BLaER1 treated with 17β-estradiol and CSF1 and Interleukin-3, amounts not matched to agents 10 nM and 100 nM (cell line): ENCODE results near the gene IL17D.

Experiments
- H3K27ac ChIP-seq, 11 experiments: shearing (Covaris generic); formaldehyde crosslinking; 2 replicates each; pipeline ENCODE4 v1.8.1; 2022
- H3K27me3 ChIP-seq, 11 experiments: shearing (Covaris generic); formaldehyde crosslinking; 2 replicates each; pipeline ENCODE4 v1.8.1; 2022
- H3K36me3 ChIP-seq, 11 experiments: shearing (Covaris generic); formaldehyde crosslinking; 2 replicates each; pipeline ENCODE4 v1.8.1; 2022
- H3K4me1 ChIP-seq, 10 experiments: shearing (Covaris generic); formaldehyde crosslinking; 2 replicates each; pipeline ENCODE4 v1.8.1; 2022
- H3K4me2 ChIP-seq, 11 experiments: shearing (Covaris generic); formaldehyde crosslinking; 2 replicates each; pipeline ENCODE4 v1.8.1; 2022
- H3K4me3 ChIP-seq, 10 experiments: shearing (Covaris generic); formaldehyde crosslinking; 2 replicates each; pipeline ENCODE4 v1.8.1; 2022
- H3K9ac ChIP-seq, 11 experiments: shearing (Covaris generic); formaldehyde crosslinking; 2 replicates each; pipeline ENCODE4 v1.8.1; 2022
- H3K9me3 ChIP-seq, 11 experiments: shearing (Covaris generic); formaldehyde crosslinking; replicated peaks in 1 of 11; 2 replicates each; pipeline ENCODE4 v1.8.1; 2022
- H4K20me1 ChIP-seq, 11 experiments: shearing (Covaris generic); formaldehyde crosslinking; 2 replicates each; pipeline ENCODE4 v1.8.1; 2022
- Cebpa-rat ChIP-seq, 11 experiments: shearing (Covaris generic); IDR thresholded peaks; 2 replicates each; pipeline ENCODE4 v1.8.1; 2022

IL17D gene

DNA sequence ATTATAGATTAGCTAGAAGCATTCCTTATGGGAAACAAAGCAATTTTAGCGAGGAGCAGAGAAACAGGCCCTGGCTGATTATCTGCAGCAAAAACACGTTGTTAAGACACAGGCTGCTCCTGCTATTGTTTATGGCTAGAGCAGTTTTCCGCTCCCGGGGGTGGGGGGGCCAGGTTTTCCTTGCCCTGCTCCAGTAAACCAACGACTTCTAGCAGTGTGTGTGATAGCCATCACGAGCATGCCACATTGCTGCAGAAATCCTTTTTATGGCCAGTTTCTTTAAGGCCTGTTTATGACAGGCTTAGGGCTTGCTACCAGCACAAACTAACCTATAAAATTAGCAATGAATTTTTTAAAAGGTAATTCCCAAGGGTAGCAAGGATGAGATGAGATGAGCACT lies 18.4 kb upstream of the IL17D start:
- no peaks in the 10 kb centered on the region for H4K20me1 ChIP-seq
- H3K4me3 ChIP-seq = no peak overlapping the region
- H3K27me3 ChIP-seq = no peaks in the 10 kb centered on the region
- H3K9ac ChIP-seq = no peak overlapping the region
- no peak overlapping the region for H3K27ac ChIP-seq
- no peaks in the 10 kb centered on the region for H3K4me1 ChIP-seq
- H3K36me3 ChIP-seq = peaks cover 0 to 4% (median 0%) of the 10 kb centered on the region in 11 experiments; a peak in 1 of 22 replicates
- H3K4me2 ChIP-seq = no peak overlapping the region
- no peak for TF ChIP-seq Cebpa-rat (IDR thresholded peaks at IDR 0.05)
- no peaks in the 10 kb centered on the region for H3K9me3 ChIP-seq

DNA sequence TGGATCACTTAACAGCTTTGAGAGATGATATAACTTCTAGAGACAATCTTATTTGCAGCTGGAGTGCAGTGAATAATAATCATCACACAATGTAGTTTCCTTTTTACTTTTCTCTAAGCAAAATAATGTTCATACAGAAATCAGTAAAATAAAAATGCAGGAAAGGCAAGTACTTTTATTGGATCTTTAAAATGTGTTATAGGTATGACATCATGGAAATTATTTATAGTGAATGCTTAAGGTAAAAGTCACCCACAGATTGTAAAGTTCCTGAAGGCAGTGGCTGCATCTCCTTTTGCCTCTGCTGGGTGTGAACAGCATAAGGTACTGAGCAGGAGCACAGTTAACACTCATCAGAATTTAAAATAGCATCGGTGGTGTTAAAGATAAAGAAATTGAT lies 17.3 kb upstream of the IL17D start:
- H3K27ac ChIP-seq = no peak overlapping the region
- no peak for TF ChIP-seq Cebpa-rat (IDR thresholded peaks at IDR 0.05)
- H3K4me2 ChIP-seq = no peak overlapping the region
- no peak overlapping the region for H3K4me3 ChIP-seq
- H3K9me3 ChIP-seq = no peaks in the 10 kb centered on the region
- H3K9ac ChIP-seq = no peak overlapping the region
- no peaks in the 10 kb centered on the region for H3K36me3 ChIP-seq
- H3K4me1 ChIP-seq = no peaks in the 10 kb centered on the region
- no peaks in the 10 kb centered on the region for H4K20me1 ChIP-seq
- H3K27me3 ChIP-seq = no peaks in the 10 kb centered on the region

DNA sequence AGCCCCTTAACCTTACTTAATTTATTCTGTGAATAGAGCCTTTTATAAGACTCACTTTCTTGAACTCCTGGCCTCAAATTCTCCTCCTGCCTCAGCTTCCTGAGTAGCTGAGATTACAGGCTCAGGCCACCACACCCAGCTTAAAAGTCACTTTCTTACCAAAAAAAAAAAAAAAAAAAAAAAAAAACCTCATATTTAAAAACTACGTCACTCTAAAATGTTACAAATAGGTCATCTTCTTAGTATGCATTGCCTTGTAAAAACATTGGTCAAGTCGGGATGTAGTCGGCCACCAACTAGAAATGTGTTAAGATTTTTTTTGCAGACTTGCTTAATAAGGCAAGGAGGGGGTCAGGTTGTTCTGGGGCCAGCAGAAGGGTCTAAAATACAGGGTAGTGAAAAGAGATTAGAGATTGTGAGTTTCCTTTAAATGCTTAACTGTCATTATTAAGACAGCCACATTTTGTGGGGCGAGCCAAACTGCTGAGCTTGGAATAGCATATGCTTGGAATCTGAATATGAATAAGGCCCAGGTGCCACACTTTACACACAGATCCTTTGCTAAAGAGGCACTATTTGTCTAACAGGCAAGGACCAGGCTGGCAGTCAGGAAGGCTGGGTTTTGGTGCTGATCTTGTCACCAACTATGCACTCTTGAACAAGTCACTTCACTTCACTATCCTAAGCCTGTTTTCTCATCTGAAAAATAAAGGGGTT lies 16.5 kb upstream of the IL17D start:
- H3K27ac ChIP-seq = no peak overlapping the region
- no peaks in the 10 kb centered on the region for H3K9me3 ChIP-seq
- H3K9ac ChIP-seq = no peak overlapping the region
- no peaks in the 10 kb centered on the region for H4K20me1 ChIP-seq
- H3K27me3 ChIP-seq = no peaks in the 10 kb centered on the region
- no peaks in the 10 kb centered on the region for H3K36me3 ChIP-seq
- no peaks in the 10 kb centered on the region for H3K4me1 ChIP-seq
- no peak overlapping the region for H3K4me3 ChIP-seq
- H3K4me2 ChIP-seq = no peak overlapping the region
- TF ChIP-seq Cebpa-rat (IDR thresholded peaks at IDR 0.05) = no peak

DNA sequence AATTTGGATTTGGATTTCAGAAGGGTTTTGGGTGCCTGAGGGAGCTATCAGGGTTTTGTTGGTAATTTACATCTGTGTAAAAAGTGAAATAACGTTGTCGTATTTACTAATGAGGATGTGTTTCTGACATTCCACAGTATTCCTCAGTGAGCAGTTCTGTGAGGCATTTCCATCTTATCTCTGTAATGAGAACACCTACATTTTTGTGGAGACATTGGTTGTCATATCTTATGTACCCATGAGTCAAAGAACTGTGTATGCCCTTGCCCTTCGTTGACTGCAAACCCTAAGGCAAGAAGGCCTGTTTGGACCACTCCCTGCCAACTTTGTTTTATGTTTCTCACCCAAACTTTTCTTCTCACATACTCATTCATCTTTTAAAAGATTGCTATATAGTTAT lies 14.2 kb upstream of the IL17D start:
- no peak overlapping the region for H3K4me2 ChIP-seq
- H4K20me1 ChIP-seq = no peaks in the 10 kb centered on the region
- H3K4me1 ChIP-seq = no peaks in the 10 kb centered on the region

DNA sequence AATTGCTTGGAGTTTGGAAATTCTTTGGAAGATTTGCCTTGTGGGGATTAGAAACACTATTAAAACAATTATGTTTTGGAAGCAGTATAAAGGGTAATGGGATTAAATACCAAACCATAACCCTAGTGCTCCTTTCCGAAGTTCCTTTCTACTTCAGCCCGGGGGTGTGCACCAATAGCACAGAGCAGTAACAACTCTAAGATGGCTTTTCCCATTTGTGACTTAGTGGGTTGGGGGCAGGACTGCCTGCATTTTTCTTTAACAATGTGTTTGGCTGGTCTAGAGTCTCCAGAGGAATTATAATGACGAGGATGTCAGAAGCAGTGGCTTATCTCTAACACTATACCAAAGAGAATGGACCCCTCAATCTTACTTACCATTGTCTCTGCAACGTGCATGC lies 11.9 kb upstream of the IL17D start:
- H4K20me1 ChIP-seq = no peaks in the 10 kb centered on the region
- H3K9me3 ChIP-seq = no peaks in the 10 kb centered on the region
- peaks cover 5 to 13% (median 10%) of the 10 kb centered on the region in 10 experiments; a peak in 14 of 20 replicates for H3K4me1 ChIP-seq
- H3K4me2 ChIP-seq = no peak overlapping the region
- no peak overlapping the region for H3K9ac ChIP-seq
- no peak overlapping the region for H3K4me3 ChIP-seq
- H3K36me3 ChIP-seq = no peaks in the 10 kb centered on the region
- TF ChIP-seq Cebpa-rat (IDR thresholded peaks at IDR 0.05) = no peak
- no peaks in the 10 kb centered on the region for H3K27me3 ChIP-seq
- H3K27ac ChIP-seq = no peak overlapping the region

More for the DNA sequence above, 14.2 kb upstream of the IL17D start:
- no peak for TF ChIP-seq Cebpa-rat (IDR thresholded peaks at IDR 0.05)
- Histone ChIP-seq H3K9me3 (no peaks in the 10 kb centered on the region), H3K9ac (no peak overlapping the region), H3K27ac (no peak overlapping the region), H3K36me3 (no peaks in the 10 kb centered on the region), H3K27me3 (no peaks in the 10 kb centered on the region), H3K4me3 (no peak overlapping the region)

DNA sequence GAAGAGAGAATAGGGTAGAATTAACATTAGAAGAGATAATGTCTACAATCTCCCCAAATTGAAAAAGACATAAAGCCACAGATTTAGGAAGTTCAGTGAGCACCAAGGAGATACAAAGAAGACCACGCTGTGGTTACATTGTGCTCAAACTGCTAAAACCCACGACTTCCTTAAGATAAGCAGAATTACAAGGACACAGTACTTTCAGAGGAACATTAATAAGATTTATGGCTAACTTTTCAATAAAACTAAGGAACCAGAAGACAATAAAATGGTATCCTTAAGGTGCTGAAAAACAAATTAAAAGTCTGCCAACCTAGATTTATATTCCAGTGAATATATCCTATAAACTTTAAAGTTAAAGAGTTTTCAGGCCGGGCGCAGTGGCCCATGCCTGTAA lies 7.4 kb upstream of the IL17D start:
- H3K4me2 ChIP-seq = peak overlapping the region in 9 of 11 experiments; percentile 11 to 42 (median 18); a peak in 9 of 22 replicates
- H3K36me3 ChIP-seq = no peaks in the 10 kb centered on the region
- H3K27ac ChIP-seq = no peak overlapping the region
- no peak overlapping the region for H3K9ac ChIP-seq
- no peaks in the 10 kb centered on the region for H3K9me3 ChIP-seq
- no peaks in the 10 kb centered on the region for H3K27me3 ChIP-seq
- no peak overlapping the region for H3K4me3 ChIP-seq
- no peak for TF ChIP-seq Cebpa-rat (IDR thresholded peaks at IDR 0.05)
- H4K20me1 ChIP-seq = no peaks in the 10 kb centered on the region
- peaks cover 5 to 14% (median 10%) of the 10 kb centered on the region in 10 experiments; a peak in 15 of 20 replicates for H3K4me1 ChIP-seq

DNA sequence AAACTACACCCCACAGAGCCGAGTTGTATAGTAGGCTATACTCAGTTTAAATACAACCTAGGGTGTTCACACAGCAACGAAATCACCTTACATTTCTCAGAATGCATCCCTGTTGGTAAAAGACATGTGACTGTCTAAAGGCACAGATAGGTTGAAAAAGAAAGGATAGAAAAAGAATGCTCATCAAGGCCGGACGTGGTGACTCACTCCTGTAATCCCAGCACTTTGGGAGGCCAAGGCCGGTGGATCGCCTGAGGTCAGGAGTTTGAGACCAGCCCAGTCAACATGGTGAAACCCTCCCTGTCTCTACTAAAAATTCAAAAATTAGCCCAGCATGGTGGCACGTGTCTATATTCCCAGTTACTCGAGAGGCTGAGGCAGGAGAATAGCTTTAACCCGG lies 3.8 kb upstream of the IL17D start:
- no peak overlapping the region for H3K27ac ChIP-seq
- peaks cover 22 to 35% (median 29%) of the 10 kb centered on the region in 10 experiments for H3K4me1 ChIP-seq
- no peaks in the 10 kb centered on the region for H3K36me3 ChIP-seq
- H3K4me3 ChIP-seq = no peak overlapping the region
- H4K20me1 ChIP-seq = no peaks in the 10 kb centered on the region
- TF ChIP-seq Cebpa-rat (IDR thresholded peaks at IDR 0.05) = no peak
- no peaks in the 10 kb centered on the region for H3K9me3 ChIP-seq
- H3K27me3 ChIP-seq = peaks cover 0 to 13% (median 6%) of the 10 kb centered on the region in 11 experiments; a peak in 7 of 22 replicates
- no peak overlapping the region for H3K4me2 ChIP-seq
- no peak overlapping the region for H3K9ac ChIP-seq

DNA sequence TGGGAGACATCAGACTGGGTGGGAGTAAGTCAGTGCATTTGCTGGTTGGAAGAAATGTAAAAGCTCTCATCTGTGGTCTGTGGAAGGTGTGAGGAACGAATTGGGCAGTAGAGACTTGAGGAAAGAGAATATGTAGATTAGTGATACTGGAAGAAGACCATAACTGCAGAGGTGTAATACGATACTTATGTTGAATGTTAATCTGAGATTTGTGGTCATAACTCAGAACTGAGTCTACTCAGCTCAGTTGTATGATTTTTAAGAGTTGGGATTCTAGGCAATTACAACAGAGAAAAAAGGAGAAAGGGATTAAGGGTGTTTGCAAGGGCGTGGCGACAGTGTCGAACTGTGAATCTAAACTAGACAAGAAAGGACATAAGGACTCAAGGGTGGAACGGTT lies 3.2 kb upstream of the IL17D start:
- Histone ChIP-seq H3K4me1 (peaks cover 22 to 35% (median 29%) of the 10 kb centered on the region in 10 experiments), H3K9me3 (no peaks in the 10 kb centered on the region), H4K20me1 (no peaks in the 10 kb centered on the region), H3K27me3 (peaks cover 0 to 13% (median 6%) of the 10 kb centered on the region in 11 experiments; a peak in 7 of 22 replicates), H3K4me3 (no peak overlapping the region), H3K4me2 (no peak overlapping the region), H3K9ac (no peak overlapping the region), H3K27ac (no peak overlapping the region), H3K36me3 (no peaks in the 10 kb centered on the region)
- TF ChIP-seq Cebpa-rat (IDR thresholded peaks at IDR 0.05) = no peak

DNA sequence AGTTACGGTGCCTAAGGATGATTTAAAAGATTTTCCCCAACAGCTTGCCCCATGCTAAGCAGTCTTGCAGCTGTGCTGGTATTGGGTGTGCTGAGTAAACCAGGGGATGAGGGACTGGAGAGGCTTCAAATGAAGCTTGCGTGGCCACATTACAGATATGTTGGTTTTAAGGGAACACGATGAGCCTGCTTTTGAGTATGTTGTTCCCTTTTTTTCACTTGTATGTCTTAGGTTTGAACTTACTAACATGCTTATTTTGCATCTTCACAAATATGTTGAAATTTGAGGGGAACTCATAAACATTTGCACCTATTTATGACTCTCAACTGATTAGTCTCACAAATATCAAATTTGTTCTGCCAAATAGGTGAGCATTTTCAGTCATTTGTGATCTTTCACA lies 2.0 kb upstream of the IL17D start:
- Histone ChIP-seq H3K27me3 (peaks cover 0 to 13% (median 6%) of the 10 kb centered on the region in 11 experiments; a peak in 7 of 22 replicates), H3K4me3 (no peak overlapping the region)

DNA sequence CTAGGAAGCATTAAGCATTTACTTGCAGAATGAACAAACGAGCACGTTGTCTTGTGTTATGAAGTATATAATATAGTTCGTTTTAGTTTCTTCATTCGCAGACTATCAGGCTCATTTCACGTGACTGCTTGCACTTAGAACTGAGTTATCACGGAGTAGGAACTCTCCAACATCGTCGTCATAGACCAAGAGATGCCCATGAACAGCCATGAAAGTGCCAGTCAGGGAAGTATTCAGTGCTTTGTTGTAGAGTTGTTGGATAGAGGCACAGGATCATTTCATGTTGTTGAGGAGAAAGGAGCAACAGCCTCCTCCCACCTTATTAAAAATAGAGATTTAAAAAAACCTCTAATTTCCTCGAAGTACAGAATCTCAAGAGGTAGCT lies 977 bp upstream of the IL17D start:
- H4K20me1 ChIP-seq = no peaks in the 10 kb centered on the region
- H3K9me3 ChIP-seq = no peaks in the 10 kb centered on the region
- no peak for TF ChIP-seq Cebpa-rat (IDR thresholded peaks at IDR 0.05)
- no peaks in the 10 kb centered on the region for H3K36me3 ChIP-seq
- peak overlapping the region; percentile 88 to 99 (median 96) for H3K4me2 ChIP-seq
- H3K9ac ChIP-seq = peak overlapping the region; percentile 73 to 92 (median 87)
- H3K4me3 ChIP-seq = peak overlapping the region; percentile 66 to 89 (median 81)
- H3K27me3 ChIP-seq = peaks cover 0 to 13% (median 6%) of the 10 kb centered on the region in 11 experiments; a peak in 7 of 22 replicates
- H3K27ac ChIP-seq = peak overlapping the region in 8 of 11 experiments; percentile 75 to 84 (median 82); a peak in 15 of 22 replicates
- peaks cover 16 to 22% (median 19%) of the 10 kb centered on the region in 10 experiments for H3K4me1 ChIP-seq

More for the DNA sequence above, 2.0 kb upstream of the IL17D start:
- Histone ChIP-seq H3K9me3 (no peaks in the 10 kb centered on the region), H3K4me2 (peak overlapping the region; percentile 88 to 99 (median 96); a peak in 17 of 22 replicates), H3K27ac (no peak overlapping the region), H3K4me1 (peaks cover 17 to 23% (median 20%) of the 10 kb centered on the region in 10 experiments), H4K20me1 (no peaks in the 10 kb centered on the region), H3K9ac (no peak overlapping the region), H3K36me3 (no peaks in the 10 kb centered on the region)
- no peak for TF ChIP-seq Cebpa-rat (IDR thresholded peaks at IDR 0.05)
